HG03097 (cell line): ENCODE results near the gene VTI1A.

Source experiments
- ATAC-seq: cut with Tn5 transposase; IDR thresholded peaks from one replicate; pipeline ENCODE4 v1.9.1; 2021; ENCODE audit not compliant: unreplicated experiment, low FRiP score

The VTI1A gene

GRCh38 chr10:112624546-112625048 is 177.6 kb downstream of the VTI1A start:
- no peak for ATAC-seq

- ATAC-seq = no peak
Measured at GRCh38 chr10:112628951-112629609, 182.1 kb downstream of the VTI1A start.

DNA sequence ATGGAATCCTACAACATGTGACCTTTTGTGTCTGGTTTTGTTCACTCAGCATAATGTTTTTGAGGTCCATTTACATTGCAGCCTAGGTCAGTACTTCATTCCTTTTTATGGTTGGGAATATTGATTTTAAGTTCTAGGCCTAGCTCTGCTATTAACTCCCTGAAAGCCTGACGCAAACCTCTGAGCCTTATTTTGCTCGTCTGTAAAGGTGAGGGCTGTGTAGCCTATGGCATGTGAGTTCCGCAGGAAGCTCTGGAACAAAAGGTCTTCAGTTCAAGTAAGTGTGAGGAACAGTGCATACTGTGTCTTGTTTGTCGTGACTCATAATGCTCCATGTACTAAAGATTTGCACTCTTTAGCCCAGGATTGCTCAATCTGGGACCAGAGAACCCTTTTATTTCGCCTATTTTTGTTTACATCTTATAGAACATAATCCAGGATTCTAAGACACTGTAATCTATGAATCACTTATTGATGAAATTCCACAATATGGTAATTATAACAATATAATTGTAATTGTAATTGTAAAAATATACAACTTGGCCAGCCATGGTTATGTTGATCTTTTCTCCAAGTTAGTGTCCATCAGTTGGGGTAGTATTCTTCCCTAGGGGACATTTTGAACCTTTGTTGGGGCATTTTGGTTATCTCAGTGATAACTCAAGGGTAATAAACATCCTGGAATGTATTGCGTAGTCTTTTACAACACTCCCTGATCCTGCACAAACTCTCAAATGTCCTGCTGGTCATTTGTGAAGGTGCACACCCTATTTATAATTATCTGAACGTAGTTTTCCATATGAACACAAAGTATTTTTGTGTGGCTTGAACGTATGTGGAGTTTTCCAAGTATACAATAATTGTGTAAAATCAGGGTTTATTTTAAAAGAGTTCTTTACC is 184.7 kb downstream of the VTI1A start:
- ATAC-seq = no peak

DNA sequence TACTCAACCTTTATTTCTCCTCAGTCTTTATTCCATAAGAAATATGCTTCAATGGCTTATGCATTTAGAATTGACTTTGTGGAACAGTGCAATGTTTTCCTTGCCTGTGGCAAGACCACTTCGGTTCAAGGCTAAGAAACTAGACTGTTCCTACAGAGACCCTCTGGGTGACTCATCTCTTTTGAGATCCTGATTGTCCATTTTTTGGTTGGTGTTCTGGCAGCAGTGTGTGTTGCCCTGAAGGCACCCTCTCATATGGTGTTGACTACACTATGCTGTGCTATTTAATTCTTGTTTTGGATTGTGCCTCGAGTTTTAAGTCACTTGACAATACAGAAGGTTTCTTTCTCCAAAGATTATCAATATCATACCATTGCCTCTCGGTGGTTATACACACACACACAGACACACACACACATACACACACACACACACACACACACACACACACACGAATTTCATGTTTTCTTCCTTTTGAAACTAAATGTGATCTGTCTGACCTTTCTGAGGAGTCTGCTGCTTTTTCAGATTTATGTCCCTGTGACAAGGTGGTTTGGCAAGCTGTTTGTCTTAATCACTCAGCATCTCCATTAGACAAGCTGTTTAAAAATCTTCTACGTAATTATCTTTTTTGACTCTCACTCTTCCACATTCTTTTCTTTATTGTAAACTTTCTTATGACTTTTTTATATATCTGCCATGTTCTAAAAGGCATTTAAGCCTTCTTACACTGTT is 187.2 kb downstream of the VTI1A start:
- no peak for ATAC-seq

DNA sequence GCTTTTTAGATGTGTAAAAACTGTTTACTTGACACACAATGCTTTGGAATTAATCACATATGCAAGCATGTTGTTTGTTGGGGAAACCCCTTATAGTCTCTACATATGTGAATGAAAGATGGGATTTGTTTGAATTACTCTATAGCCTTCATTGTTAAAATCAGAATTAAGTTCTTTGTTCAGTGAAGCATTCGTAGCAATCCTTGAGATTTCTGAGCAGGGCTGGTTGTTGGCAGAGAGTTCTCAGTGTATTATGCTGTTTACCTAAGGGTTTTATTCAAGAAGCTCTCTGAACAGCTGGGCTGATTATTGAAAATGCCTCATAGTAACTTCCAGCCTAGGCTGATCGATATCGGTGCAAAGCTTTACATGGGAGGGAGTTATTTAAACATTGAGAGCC is 190.9 kb downstream of the VTI1A start:
- no peak for ATAC-seq

DNA sequence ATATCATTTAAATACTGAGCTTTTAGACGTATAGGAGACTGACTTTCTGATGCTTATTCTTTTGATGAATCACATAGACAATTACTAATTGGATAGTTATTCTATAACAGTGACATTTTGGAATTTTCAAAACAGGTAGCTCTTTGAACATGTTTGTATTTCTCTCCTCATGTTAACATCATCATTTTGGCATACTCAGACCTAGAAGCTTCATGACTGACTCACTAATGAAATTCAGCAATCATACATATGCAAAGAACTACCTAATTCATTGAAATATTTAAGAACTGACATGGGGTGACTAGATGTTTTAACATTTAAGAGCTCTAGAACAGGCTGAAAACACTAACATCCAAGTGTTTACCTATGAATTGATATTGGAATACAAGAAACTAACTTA is 192.3 kb downstream of the VTI1A start:
- no peak for ATAC-seq

DNA sequence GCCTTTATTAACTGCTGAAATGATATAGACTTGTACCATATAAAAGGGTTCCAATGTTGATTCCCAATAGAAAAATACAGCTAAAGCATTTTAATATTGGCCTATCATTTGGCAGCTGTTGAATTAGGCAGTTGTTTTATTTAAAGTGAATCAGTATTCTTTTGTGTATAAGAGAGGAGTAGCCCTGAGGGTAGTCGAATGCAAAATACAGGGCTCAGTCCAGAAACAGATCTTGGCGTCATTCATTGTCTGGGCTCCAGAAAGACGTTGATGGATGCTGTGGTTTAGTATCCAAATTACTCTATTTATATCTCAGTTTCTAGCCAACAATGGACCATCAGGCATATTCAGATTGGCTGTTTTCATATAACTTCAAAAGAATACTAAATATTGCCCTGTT is 193.6 kb downstream of the VTI1A start:
- ATAC-seq = no peak

DNA sequence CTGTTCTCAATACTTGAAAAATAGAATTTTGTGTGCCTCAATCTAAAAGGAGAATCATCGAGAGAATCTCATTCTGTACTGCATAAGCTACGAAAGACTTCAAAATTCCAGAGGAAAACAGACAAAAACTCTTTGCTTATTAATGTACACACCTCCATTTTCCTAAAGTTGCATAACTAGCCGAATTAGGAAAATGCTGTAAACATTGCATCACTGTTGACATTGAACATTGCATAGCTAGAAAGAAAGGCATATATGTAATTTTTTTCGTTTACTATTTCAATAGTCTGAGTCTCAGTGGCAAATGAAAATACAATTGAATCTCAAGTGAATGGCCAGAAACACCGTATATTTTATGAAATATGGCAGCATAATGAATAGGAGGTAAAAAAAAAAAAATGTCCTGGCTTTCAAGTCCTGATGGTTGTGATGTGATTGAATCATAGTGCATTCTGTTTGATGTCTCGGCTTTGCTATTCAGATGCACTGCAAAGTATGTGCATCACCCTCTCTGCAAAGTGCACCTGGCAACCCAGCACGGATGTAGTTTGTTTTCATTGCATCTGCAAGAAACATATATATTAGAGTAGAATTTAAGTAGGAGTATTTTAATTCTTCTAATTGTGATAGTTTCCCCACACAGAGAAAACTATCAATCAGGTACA is 196.7 kb downstream of the VTI1A start:
- no peak for ATAC-seq

DNA sequence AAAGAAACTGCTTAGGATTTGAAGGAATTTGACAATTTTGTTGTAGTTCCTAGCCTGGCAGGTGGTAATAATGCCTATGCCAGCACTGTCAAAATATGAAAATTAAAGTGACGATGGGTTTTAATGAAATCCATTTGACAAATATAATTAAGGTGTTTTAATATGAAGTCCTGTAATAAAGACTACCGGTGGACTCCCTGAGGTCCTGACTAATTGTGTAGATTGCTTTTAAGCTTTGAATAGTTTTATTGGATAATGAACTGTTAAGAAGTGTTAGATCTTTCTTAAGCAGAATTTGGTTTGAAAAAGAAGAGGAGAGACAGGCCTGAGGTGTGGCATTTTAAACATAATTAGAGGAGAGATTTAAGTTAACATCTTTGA is 197.2 kb downstream of the VTI1A start:
- ATAC-seq = no peak

DNA sequence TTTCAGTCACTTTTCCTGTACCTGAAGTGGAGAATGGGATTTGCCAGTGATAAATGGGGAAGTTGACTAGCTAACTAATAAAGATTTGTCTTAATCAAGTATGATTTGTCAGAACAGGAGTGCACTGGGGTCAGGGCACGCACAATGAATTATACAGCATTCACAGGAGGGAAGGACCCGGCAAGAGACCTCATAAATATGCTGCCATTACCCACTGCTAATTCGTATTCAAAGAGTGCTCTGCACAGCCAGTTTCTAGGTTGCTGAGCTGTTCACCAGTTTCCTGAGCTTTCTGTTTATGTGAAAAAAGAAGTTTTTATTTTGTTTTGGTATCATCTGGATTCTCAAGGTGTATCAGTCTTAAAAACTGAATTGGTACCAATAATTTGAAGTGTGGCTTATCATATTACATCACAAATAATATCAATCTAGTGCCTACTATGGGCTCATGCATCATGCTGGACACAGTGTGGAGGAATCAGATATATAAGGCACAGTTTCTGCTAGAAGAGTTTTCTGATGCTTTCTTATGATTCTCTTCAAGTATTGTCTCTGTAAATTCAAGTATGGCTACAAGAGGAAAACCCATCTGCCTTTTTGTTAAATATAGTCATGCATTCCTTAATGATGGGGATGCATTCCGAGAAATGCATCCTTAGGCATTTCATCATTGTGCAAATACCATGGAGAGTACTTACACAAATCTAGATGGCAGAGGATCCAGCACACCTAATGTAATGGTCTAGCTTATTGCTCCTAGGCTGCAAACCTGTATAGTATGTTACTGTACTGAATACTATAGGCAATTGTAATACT is 202.2 kb downstream of the VTI1A start:
- ATAC-seq = no peak

- ATAC-seq = no peak
Measured at GRCh38 chr10:112649822-112650152, 202.8 kb downstream of the VTI1A start.

DNA sequence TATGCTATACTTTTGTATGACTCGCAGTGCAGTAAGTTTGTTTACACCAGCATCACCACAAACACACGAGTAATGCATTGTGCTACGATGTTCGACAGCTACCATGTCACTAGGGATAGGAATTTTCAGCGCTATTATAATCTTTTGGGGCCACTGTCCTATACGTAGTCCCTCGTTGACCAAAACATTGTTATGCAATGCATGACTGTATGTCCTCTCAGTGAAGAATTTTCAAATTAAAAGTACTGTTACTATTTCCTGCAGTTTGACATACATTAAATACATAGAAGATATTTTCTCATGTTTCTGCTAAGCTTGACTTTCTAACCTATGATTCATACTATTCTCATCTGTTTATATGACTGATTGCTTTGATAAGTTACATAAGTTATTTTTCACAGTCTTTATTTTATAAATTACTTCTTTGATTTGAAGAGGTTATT is 203.6 kb downstream of the VTI1A start:
- ATAC-seq = no peak

GRCh38 chr10:112653215-112653614 is 206.2 kb downstream of the VTI1A start:
- no peak for ATAC-seq

DNA sequence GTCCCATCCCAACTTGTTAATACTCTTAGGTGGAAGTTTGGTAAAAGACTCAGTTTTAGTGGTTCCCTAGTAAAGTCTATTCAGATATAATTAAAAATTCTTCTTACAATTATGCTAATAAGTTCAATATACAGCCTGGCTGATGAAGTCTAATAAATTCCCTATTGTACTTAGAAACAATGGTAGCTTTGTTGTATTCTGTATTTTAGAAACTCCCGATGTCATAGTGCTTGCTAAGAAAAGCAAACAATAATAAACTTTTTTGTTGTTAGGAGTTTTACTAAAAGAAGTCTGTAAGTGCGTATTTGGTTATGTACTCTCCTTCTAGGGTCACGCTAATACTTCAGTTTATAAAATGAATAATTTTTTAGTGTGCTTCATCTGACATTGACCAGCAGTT is 206.8 kb downstream of the VTI1A start:
- no peak for ATAC-seq

- ATAC-seq = no peak
Measured at GRCh38 chr10:112654794-112655193, 207.8 kb downstream of the VTI1A start.

- no peak for ATAC-seq
Measured at GRCh38 chr10:112655722-112656121, 208.7 kb downstream of the VTI1A start.

GRCh38 chr10:112658465-112658864 is 211.4 kb downstream of the VTI1A start:
- no peak for ATAC-seq

DNA sequence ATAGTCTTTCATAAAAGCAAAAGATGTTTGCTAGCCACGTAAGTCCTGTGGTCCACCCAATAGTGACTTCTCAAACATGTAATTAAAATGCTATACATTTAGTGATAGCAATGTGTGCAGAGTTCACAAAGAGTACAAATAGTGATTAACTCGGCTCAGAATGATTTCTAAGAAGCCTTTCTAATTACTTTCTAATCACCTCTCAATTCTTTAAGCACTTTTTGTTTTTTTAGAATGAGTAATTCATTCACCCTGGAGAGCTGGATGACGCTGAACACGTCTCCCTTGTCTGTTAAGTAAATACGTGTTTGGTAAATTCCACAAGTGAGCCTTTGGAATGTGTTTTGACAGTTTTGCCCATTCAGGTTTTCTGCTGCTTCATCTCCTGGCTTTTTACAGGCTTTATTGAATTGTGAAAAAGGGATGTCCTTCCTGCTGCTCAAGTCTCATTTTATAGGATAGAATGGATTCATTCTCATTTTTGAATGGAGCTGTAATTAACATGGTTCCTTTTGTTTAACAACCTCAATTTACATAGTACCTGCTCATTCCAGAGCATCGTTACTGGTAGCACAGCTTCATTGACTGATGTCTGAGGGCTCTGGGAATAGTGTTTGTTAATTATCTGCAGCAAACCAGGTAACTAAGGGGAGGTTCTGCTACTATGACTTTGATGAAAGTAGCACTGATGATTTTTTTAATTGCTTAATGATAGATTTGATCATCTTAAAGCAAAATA is 212.1 kb downstream of the VTI1A start:
- ATAC-seq = no peak
